Measurements from ENCODE around the gene USP30.
A peak's percentile ranks its signal among the peaks of the same experiment; 100 is the strongest.

USP30 gene

GRCh38 chr12:109098183-109098604 is 45.8 kb downstream of the USP30 start:
- DNase-seq: no peak

- DNase-seq: no peak
These were observed 46.3 kb downstream of the USP30 start for GRCh38 chr12:109098651-109099050.

GRCh38 chr12:109099431-109100020 is 47.1 kb downstream of the USP30 start:
- no peak for DNase-seq

DNA sequence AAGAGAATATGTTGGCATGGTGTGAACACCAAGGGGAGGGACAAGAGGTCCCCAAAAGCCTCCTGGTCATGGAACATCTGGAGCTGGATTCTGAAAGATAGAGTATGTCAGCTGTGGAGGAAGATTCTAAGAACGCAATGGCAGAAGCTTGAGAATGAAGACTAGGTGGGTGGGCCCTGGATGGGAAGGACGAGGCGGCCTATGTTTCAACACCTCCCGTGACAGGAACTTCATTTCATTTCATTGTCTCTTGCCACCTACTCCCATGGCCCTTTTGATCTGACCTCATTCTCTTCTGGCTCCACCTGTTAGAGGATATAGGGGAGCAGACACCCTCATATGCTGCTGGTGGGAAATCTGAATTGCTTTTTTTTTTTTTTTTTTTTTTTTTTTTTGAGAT is 48.4 kb downstream of the USP30 start:
- no peak for DNase-seq

DNA sequence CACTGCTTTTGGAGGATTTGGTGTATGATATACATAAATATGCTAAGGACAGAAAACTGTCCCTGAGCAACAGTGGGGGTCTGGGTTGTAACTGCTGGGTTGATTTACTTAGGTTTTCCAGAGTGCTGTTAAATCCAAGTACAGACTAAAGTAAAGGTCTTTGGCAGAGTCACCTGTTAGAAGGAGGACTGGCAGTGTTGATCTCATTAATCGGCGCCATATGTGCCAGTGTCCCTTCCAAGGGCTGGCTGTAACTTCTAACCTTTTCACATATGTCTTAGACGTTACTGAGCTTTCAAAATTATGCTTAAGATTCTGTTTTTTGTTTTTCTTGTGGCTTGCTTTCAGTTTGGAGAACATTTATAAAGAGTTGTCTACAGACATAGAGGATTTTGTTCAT is 50.1 kb downstream of the USP30 start:
- DNase-seq: no peak

- DNase-seq: no peak
These were observed 52.8 kb downstream of the USP30 start for GRCh38 chr12:109105176-109105575.

- DNase-seq: no peak
These were observed 57.5 kb downstream of the USP30 start for GRCh38 chr12:109109746-109110350.

GRCh38 chr12:109110988-109111495 is 58.7 kb downstream of the USP30 start:
- peak; percentile 54 for DNase-seq

DNA sequence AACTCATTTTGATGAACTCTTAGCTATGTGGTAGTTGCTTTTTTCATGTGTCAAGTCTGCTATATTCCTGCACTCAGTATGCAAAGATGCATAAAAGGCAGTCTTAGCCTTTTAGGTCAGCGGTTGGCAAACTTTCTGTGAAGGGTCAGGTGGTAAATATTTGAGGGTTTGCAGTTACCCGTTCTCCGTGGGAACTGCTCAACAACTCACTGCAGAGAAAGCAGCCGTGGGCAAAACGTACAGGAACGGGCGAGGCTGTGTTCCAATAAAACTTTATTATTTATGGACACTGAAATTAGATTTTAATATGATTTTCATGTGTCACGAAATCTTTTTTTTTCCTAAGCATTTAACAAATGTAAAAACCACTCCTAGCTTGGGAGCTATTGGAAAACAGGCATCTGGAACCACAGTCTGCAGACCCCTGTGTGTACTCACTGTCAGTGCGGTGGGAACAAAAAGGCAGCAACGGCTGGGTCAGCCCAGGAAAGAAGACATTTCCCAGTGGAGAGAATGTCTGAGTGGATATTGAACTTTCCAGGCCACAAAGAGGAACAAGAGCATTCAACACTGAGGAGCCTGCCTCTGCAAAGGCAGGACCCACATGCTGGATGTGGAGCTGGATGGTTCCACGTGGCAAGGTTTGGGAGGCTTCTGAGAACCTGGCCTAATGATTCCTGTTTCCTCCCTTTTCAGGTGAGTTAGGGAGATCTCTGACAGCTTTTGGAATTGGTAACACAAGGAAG is 60.5 kb downstream of the USP30 start:
- DNase-seq: no peak

- no peak for DNase-seq
These were observed 61.4 kb downstream of the USP30 start for GRCh38 chr12:109113661-109114321.

DNA sequence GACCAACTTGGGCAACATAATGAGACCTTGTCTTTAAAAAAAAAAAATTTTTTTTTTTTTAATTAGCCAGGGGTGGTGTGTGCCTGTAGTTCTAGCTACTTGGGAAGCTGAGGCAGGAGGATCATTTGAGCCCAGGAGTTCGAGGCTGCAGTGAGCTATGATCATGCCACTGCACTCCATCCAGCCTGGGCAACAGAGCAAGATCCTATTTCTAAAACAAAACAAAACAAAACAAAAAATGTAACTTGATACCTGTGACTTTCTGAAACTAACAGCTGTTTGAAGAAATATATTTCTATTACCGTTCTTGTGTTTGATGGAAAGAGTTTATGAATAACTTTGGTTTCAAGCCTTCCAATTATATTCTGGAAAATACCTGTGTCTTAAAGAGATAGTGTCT is 62.3 kb downstream of the USP30 start:
- no peak for DNase-seq

- no peak for DNase-seq
These were observed 63.0 kb downstream of the USP30 start for GRCh38 chr12:109115404-109115757.

- DNase-seq: no peak
These were observed 63.6 kb downstream of the USP30 start, which contains the start of gene ACACB for GRCh38 chr12:109115758-109116610. TSS of gene ACACB (plus strand) at chr12:109116587. CDS start at chr12:109139406, 22,819 bp downstream.

- no peak for DNase-seq
These were observed 64.2 kb downstream of the USP30 start for GRCh38 chr12:109116611-109116949.

- DNase-seq: no peak
These were observed 67.7 kb downstream of the USP30 start for GRCh38 chr12:109120095-109120494.

DNA sequence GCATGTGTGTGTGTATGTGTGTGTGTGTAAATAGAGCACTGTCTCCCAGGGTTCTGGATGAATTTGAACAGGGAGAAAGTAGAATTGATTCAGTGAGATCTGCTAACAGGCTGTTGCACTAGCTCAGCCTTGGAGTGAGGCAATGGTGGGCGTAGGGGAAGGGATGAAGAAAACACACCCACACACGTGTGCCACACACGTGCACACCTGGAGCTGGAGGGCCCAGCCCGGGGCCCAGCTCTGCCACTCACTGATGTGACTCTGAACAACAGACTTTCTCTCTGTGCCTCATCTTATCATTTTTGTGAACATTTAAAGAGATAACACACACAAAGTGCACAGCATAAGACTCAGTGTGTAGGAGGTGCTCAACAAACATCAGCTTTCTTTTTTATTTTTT is 68.2 kb downstream of the USP30 start:
- DNase-seq: no peak

GRCh38 chr12:109121346-109121880 is 69.0 kb downstream of the USP30 start:
- DNase-seq: no peak

DNA sequence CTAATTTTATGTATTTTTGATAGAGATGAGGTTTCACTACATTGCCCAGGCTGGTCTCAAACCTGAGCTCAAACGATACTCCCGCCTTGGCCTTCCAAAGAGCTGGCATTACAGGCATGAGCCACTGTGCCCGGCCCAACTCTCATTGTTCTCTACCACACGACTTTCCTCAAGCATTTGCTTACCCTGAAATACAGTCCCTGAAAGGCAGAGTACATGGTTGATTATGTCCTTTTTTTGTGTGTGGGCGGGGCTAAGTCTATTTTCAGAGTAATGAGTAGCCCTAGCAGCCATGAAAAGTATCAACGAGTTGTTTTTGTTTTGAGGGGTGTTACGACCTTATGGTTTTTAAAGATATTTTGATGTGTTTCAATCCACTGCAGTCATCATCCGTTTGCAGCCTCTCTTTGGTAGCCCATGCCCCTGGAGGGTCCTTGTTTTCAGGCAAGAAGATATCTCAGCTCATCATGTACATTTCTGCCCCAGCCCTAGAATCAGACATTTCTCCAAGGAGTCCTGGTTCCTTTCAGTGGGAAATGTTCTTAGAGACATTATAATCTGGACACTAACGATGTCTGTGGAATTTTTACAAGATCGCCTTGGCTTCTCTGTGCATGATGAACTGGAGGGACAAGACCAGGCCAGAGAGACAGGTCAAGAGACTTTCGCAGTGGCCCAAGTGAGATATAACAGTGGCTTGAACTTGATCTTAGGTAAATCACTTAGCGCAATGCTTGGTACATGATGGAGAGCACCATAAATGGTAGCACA is 72.7 kb downstream of the USP30 start:
- no peak for DNase-seq

DNA sequence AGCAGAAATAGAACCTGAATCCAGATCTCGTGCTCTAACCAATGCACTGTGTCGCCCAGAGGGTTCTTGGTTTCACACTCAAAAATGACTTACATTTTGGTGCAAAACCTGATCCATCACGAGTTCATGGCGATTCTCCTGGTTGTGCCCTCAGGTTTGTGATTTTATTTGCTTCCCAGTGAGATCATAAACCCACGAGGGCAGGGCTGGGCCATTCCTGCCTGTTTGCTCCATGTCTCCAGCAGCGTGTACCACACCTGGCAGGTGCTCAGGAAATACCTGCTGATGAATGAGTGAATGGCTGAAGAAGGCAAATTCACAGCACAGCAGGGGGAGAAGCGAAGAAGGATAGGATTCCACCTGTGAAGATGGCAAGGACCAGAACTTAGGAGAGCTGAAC is 73.4 kb downstream of the USP30 start:
- DNase-seq: no peak

GRCh38 chr12:109126784-109127183 is 74.4 kb downstream of the USP30 start:
- no peak for DNase-seq

GRCh38 chr12:109127533-109128242 is 75.3 kb downstream of the USP30 start:
- no peak for DNase-seq
